ENCODE data around the gene PCSK7.

Gene PCSK7

GRCh38 chr11:117195761-117196160 lies 36.1 kb downstream of the PCSK7 start:
- DNase-seq, result no peak

GRCh38 chr11:117195258-117195657 lies 36.6 kb downstream of the PCSK7 start:
- no peak for DNase-seq

- DNase-seq, result no peak
These were observed 37.6 kb downstream of the PCSK7 start for GRCh38 chr11:117194267-117194666.

- DNase-seq, result no peak
These were observed 38.5 kb downstream of the PCSK7 start for GRCh38 chr11:117193130-117194020.

GRCh38 chr11:117192401-117192875 lies 39.4 kb downstream of the PCSK7 start:
- no peak for DNase-seq

- DNase-seq, result peak; percentile 50
These were observed 40.0 kb downstream of the PCSK7 start for GRCh38 chr11:117191680-117192400.

- peak; percentile 47 for DNase-seq
These were observed 41.8 kb downstream of the PCSK7 start for GRCh38 chr11:117189941-117190544.

- peak; percentile 38 for DNase-seq
These were observed 42.5 kb downstream of the PCSK7 start for GRCh38 chr11:117189191-117189940.

GRCh38 chr11:117188620-117189081 lies 43.2 kb downstream of the PCSK7 start:
- peak; percentile 52 for DNase-seq

- DNase-seq, result peak; percentile 57
These were observed 43.9 kb downstream of the PCSK7 start for GRCh38 chr11:117187799-117188481.

GRCh38 chr11:117187428-117187798 lies 44.5 kb downstream of the PCSK7 start:
- DNase-seq, result no peak

- peak; percentile 30 for DNase-seq
These were observed 44.9 kb downstream of the PCSK7 start for GRCh38 chr11:117187007-117187406.

- DNase-seq, result peak; percentile 53
These were observed 45.5 kb downstream of the PCSK7 start for GRCh38 chr11:117186431-117186761.

- peak; percentile 17 for DNase-seq
These were observed 46.0 kb downstream of the PCSK7 start for GRCh38 chr11:117185736-117186430.

GRCh38 chr11:117183724-117184349 lies 48.0 kb downstream of the PCSK7 start:
- DNase-seq, result peak; percentile 43

GRCh38 chr11:117183178-117183577 lies 48.7 kb downstream of the PCSK7 start:
- DNase-seq, result peak; percentile 44

GRCh38 chr11:117182551-117182935 lies 49.3 kb downstream of the PCSK7 start:
- DNase-seq, result peak; percentile 51

- DNase-seq, result peak; percentile 50
These were observed 50.0 kb downstream of the PCSK7 start for GRCh38 chr11:117181586-117182550.

- DNase-seq, result peak; percentile 82
These were observed 51.0 kb downstream of the PCSK7 start for GRCh38 chr11:117180661-117181585.
